ENCODE measurements around the gene GSTO2. TPM values are rescaled to one million over a fixed set of nuclear protein-coding genes. Genes with fewer than 3 reads are reported as not detected.

GSTO2 gene
- total and polyA plus RNA-seq, 2 of the 4 experiments (the other 2 are of a cell fraction) = 1.4 to 2.3 TPM

- peaks cover 10% of the 10 kb centered on the region; the same call in 1 of the 2 replicates for H3K9me1 ChIP-seq (ENCODE audit: insufficient read depth, low read length)
- peak overlapping the region; percentile 96 for H3K4me3 ChIP-seq (ENCODE audit: insufficient read depth, low read depth, low read length)
- H3K27me3 ChIP-seq (ENCODE audit: control insufficient read depth, insufficient read depth, low read length) = no peaks in the 10 kb centered on the region
- H2BK15ac ChIP-seq (ENCODE audit: low read depth, low read length) = peak overlapping the region; percentile 36; the same call in 1 of the 3 replicates
- no CpG with 5 or more reads among the region's 1 CpG for WGBS, 2 experiments (ENCODE audit: extremely low coverage in 2 of 2, insufficient read length in 1 of 2)
- ChIA-PET POLR2A (ENCODE audit: unreplicated experiment) (interaction anchor here (0.6 kb wide), 1 partner anchor 377 kb away, joined by 3 read pairs; no protein-coding TSS in a partner anchor), CTCF (interaction anchor here (1.3 to 2.3 kb wide), 2 partner anchors 18 to 44 kb away, joined by 6 to 11 read pairs; no protein-coding TSS in a partner anchor)
- no peak overlapping the region for H2AK9ac ChIP-seq (replicated peaks; ENCODE audit: low read depth, low read length, poor library complexity)
- peak overlapping the region; percentile 65; the same call in 1 of the 2 replicates for H3K9ac ChIP-seq (ENCODE audit: low read depth, low read length)
- H3K36me3 ChIP-seq (ENCODE audit: control insufficient read depth, insufficient read depth, low read length) = peaks cover 21% of the 10 kb centered on the region
- peak overlapping the region; percentile 5 to 31; a peak in 1 of 4 replicates for H4K8ac ChIP-seq (ENCODE audit: low read depth in 2 of 2, low read length in 2 of 2)
- H2BK20ac ChIP-seq (ENCODE audit: low read depth, low read length) = peak overlapping the region; percentile 69; the same call in 1 of the 2 replicates
- H2BK120ac ChIP-seq (ENCODE audit: low read depth, low read length) = no peak overlapping the region
- ATAC-seq (ENCODE audit: low read depth) (no peak), DNase-seq (no peak)
- H3K18ac ChIP-seq (ENCODE audit: low read depth, low read length) = peak overlapping the region; percentile 79; the same call in 1 of the 2 replicates
- dilution Hi-C loops (cut with HindIII; ENCODE audit: low sequenced_read_pairs, unreplicated experiment) = no loop called here
- H4K5ac ChIP-seq (ENCODE audit: low read depth, low read length) = peak overlapping the region; percentile 66; the same call in 1 of the 2 replicates
- no peak overlapping the region for H4K91ac ChIP-seq (ENCODE audit: insufficient read depth, low read depth, low read length)
- TF ChIP-seq MAZ (IDR thresholded peaks at IDR 0.05; ENCODE audit: borderline replicate concordance, low read depth, low read length) (no peak), MXI1 (IDR thresholded peaks at IDR 0.05; ENCODE audit: borderline replicate concordance, low read depth, low read length) (peak; percentile 36; the same call in 1 of the 2 replicates)
- H2BK5ac ChIP-seq (ENCODE audit: low read depth, low read length, poor library complexity, severe bottlenecking) = peak overlapping the region; percentile 90
- H3K4me1 ChIP-seq (ENCODE audit: control insufficient read depth, insufficient read depth, low read length) = peaks cover 15% of the 10 kb centered on the region
- no peaks in the 10 kb centered on the region for H3K9me3 ChIP-seq (ENCODE audit: control insufficient read depth, insufficient read depth, low read length)
- H3K23ac ChIP-seq (ENCODE audit: low read depth, low read length) = peak overlapping the region; percentile 85; the same call in 1 of the 2 replicates
- peaks cover 10 to 38% of the 10 kb centered on the region in 2 experiments; a peak in 2 of 4 replicates for H3K79me1 ChIP-seq (ENCODE audit: low read depth in 1 of 2, low read length in 2 of 2)
- peak overlapping the region; percentile 35 for H3K27ac ChIP-seq (ENCODE audit: insufficient read depth, low read length)
- no TSS peak for BruUV-seq (replicated peaks)
- intact Hi-C loops (cut with micrococcal nuclease) = loop anchor here (2.0 kb wide), 1 partner anchor 544 kb away; no protein-coding TSS in a partner anchor
- peak overlapping the region; percentile 88; the same call in 1 of the 2 replicates for H3K14ac ChIP-seq (replicated peaks; ENCODE audit: low read depth, low read length)
- in situ Hi-C loops (cut with MboI; ENCODE audit: low sequenced_read_pairs) = no loop called here
- H2AK5ac ChIP-seq (ENCODE audit: low read depth, low read length) = peak overlapping the region; percentile 72
- H3K4ac ChIP-seq (ENCODE audit: low read depth, low read length) = peak overlapping the region; percentile 74; the same call in 1 of the 2 replicates
- peak overlapping the region; percentile 74 for H3K56ac ChIP-seq (ENCODE audit: extremely low read depth, insufficient read depth, low read length)
- H3K4me2 ChIP-seq (ENCODE audit: low read depth, low read length) = peak overlapping the region; percentile 97
- H2AFZ ChIP-seq (replicated peaks; ENCODE audit: low read length, poor library complexity) = no peak overlapping the region
- peaks cover 29% of the 10 kb centered on the region; the same call in 1 of the 2 replicates for H4K20me1 ChIP-seq (ENCODE audit: insufficient read depth, low read length)
Observed at GRCh38 chr10:104256335-104256961, 12.5 kb upstream of the GSTO2 start.

Measured in IMR-90 (cell line).